ENCODE results near the gene CHI3L1.

Gene CHI3L1

DNA sequence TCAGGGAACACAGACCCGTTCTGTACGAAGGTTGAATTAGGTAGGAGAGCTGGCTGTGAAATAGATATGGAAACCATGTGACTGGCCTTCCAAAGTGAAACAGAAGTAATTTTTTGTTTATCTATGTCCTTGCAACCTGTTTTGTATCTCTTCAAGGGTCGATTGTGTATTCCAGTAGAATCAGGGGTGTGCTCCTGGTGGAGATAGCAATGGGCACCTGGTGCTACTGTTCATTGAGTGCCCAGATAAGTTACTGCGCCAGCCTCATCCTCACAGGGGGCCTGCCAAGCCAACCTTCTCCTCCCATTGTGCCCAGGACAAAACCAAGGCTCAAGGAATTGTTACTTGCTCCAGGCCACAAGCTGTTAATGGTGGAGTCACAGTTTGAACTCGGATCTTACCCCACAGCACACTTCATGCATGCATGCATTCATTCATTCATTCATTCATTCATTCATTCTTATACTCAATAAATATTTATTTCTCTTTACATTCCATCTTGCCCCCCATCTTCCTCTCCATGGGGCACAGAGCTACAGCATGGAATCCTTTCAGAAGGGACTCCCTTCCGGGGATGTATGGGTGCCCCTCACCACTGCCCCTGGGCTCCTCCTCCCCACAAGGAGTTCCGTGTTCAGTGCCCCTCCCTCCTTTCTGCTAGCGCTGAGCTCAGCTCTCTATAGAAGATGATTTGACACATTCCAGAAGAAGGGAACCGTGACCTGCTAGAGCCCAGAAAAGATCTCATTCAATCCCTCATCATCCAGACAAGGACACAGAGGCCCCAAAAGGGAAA lies 34.9 kb downstream of the CHI3L1 start:
- no peak for DNase-seq (ENCODE audit: low read depth)

DNA sequence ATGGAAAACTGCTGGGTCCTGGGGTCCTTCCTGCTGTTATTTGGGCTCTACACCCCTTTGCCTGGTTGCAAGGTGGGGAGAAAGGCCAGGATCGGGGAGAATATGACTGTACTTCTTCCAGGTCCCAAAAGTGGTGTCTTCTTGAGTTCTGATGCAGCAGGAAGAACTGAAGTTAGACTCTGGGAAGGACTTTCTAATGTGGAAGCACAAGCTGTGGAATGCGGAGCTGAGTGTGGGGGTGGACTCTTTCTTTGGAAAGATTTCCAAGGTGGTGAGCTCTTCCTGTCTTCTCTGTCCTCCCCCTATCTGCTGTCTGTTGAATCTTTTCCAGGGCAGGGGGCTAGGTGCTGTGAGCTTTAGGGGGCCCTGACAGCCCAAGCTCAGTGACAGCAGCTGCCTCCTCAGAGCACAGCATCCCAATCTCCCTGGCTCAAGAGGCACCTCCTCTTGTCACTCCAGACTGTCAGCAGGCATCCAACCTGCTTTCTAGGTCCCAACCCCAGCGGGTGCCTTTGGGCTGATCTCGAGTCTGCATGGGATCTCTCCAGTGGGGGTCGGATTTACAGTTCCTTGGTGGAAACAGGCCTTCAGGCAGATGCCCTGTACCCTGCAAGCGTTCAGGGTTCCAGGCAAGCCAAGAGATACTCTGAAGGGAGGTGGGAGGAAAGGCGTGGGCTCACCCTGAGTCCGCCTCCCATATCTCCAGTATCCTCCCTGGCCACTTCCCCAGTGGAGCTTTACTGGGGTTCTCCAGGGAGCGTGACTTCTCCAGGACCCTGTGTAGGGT lies 35.8 kb downstream of the CHI3L1 start:
- no peak for DNase-seq (ENCODE audit: low read depth)

DNA sequence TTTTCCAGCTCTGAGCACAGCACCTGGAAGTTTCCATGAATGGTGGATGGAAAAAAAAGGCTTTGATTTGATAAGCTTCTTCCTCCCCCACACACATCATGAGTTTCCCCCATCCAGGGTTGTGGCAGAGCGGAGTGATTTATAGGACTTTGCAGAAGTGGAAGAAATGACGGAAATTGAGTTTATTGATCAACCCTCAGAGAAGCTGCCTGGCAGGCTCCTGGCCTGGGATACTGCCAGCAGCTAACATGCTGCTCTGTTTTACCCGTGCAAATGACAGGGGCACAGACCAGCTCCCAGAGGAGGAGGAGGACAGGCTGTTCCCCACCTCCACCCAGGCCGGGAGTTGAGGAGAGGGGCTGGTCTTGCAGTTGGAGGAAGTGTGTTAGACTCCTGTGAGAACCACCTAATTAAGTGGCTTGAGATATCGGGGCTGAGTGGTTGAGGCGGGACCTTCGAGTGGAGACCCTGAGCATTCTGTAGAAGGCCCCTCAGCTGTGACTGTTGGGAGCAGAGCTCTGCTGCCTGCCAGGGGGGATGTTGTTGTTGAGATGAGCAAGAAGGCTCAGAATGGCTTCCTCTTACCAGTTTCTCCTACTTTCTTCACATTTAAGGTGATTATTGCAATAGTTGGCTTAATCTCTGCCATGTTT lies 37.2 kb downstream of the CHI3L1 start:
- no peak for DNase-seq (ENCODE audit: low read depth)

DNA sequence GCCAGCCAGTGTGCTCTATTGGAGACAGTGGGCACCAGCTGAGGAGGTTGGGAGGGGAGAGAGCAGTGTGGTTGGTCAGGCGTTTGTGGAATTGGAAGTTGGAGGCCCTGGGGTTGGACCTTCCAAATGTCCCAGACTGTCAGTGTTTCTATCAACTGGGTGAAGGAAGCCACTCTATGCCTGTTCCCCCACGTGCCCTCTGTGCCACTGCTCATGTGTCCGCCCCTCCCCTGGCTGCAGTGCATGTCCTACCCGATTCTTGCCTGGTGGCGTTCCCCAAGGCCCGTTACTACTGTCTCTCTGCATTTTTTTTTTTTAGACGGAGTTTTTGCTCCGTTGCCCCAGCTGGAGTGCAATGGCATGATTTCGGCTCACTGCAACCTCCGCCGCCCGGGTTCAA lies 37.9 kb downstream of the CHI3L1 start:
- no peak for DNase-seq (ENCODE audit: low read depth)

DNA sequence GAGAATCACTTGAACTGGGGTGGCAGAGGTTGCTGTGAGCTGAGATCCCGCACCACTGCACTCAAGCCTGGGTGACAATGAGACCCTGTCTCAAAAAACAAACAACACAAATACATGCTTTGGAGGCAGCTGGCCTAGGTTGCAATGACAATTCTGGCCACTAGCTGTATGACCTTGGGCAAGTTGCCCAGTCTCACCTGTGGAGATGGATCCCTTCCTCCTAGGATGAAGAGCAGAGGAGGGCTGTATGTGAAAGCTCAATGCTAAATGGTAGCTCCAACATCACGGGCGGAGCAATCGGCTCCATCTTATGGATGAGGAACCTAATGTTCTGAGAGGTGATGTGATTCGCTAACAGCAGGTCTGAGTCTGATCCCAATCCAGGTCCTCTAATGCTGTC lies 38.4 kb downstream of the CHI3L1 start:
- no peak for DNase-seq (ENCODE audit: low read depth)

DNA sequence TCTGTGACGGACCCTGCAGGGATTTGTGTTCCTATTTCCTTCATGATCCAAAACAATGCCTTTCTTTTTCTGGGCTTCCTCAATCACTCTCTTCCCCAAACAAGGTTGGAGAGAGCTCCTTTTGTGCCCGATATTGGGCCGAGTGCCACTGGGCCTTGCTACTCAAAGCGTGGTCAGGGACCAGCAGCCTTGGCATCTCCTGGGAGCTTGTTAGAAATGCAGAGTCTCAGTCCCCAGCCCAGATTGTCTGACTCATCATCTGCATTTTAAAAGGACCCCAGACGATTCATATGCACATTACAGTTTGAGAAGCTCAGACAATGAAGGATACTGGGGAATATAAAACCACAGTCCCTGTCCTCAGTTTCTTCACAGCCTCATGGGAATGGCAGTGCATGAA lies 39.1 kb downstream of the CHI3L1 start:
- DNase-seq (ENCODE audit: low read depth): no peak

DNA sequence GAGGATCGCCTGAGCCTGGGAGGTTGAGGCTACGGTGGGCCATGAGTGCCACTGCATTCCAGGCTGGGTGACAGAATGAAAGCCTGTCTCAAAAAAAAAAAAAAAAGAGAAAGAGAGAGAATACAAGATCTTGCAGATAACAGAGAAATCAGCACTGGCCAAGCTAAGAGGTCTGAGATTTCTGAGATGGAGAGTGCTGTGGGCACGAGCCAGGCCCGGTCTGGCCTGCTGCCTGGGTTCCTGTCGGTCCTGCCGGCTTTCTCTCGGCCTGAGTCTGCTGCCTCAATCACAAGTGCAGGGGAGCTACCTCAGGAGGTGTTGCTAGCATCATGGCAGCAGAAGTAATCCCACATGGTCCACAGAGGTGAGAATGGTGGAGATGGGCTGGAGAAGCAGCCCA lies 40.0 kb downstream of the CHI3L1 start:
- no peak for DNase-seq (ENCODE audit: low read depth)

DNA sequence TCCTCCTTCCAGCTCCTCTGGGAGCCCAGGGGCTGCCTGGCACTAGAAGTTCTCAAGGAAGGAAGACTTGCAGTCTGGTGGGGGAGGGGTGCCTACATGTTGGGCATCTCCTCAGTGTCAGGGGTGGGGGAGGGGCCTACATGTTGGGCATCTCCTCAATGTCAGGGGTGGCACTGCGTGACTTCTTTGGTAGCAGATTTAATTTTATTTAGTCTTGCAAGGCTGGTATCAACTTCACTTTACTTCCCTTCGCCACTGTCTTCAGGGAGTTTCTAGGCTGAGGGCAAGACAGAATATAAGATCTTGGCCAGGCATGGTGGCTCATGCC lies 40.5 kb downstream of the CHI3L1 start:
- no peak for DNase-seq (ENCODE audit: low read depth)

DNA sequence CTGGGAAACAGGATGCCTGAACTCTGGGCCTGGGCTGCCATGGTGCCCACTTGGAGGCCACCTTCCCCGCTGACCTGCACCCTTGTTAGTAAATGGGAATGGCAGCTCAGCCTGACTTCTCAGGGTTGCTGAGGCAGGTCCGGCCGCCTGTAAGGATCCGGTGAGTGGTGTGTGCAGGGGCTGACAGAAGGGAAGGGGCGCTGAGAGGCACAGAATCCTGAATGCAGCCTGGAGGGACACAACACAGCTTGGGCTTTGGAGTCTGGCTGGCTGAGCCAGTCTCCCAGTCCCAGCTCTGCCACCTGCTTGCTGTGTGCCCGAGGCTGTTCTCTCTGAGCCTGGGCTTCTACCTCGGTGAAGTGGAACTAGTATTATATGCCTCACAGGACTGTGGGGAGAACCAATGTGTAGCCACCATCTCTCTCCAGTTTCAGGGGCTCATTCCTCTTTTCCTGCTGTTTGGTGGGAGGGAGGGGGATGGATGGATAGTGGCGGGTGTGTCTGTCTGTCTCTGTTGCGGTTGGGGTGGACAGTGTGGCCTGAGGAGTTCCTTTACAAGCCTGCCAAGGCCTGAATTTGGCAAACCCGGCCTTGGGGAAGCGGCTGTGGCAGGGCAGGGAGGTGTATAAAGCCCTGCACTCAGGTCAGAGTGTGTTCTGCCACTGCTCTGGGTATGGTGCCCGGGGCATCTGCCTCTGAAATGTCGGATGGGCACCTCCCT lies 41.0 kb downstream of the CHI3L1 start:
- no peak for DNase-seq (ENCODE audit: low read depth)

DNA sequence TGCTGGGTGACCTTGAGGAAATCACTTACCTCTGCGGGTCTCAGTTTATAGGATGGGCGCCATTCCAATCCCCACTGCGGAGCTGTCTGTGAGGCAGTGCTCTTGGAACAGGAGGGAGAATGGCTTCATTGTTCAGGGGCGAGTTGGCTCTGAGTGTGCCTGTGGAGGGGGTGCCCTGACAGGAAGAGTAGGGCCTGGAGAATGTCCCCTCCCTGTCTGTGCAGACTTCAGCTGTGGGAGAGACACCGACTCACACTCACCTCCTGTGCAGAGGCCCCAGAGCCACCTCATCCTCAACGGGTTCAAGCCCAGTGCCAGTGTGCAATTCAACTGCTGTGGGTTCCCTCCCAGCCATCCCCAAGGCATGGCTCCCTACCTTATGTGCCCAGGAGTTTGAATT lies 41.8 kb downstream of the CHI3L1 start:
- no peak for DNase-seq (ENCODE audit: low read depth)

DNA sequence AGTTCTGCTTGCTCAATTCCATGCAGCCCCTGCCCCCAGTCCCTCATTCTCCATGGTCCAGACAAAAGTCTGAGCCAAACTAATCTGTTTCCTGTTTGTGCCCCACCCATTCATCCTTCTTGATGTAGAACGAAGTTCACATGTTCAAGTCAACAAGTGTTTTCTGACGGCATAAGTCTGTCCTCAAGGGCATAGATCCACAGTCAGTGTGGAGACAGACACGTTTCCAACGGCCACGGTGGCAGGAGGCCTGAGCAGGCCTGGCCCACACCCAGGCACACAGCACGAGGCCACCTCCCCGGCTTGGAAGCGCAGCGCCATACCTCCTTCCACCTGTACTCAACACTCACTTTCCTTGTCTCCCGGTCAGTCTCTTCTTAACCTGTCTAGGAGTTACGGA lies 42.9 kb downstream of the CHI3L1 start:
- DNase-seq (ENCODE audit: low read depth): no peak

DNA sequence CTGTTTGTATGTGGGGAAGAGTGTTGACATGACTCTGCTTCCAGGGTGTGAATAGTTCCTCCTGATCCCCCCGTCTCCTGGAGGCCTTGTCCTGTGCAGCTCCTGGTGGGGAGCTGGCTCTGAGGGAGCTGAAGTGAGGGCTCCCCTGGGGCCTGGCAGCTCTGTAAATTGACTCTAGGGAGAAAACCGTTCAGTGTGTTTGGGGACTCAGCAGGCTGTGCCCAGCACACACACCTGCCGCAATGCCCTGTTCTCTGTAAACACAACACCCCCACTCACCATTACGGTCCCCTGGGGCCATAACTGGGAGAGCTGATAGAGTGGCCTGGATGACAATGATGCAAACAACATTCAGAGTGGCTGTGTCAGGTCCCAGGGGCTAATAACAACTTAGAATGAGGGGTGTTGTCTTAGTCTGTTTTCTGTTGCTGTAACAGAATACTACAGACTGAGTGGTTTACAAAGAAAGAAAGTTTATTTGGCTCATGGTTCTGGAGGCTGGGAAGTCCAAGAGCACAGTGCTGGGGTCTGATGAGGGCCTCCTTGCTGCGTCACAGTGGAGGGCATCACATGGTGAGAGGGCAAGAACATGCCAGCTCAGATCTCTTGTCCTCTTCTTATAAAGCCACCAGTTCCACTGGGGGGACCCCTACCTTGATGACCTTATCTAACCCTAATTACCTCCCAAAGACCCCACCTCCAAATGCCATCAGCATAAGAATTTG lies 43.7 kb downstream of the CHI3L1 start:
- no peak for DNase-seq (ENCODE audit: low read depth)

DNA sequence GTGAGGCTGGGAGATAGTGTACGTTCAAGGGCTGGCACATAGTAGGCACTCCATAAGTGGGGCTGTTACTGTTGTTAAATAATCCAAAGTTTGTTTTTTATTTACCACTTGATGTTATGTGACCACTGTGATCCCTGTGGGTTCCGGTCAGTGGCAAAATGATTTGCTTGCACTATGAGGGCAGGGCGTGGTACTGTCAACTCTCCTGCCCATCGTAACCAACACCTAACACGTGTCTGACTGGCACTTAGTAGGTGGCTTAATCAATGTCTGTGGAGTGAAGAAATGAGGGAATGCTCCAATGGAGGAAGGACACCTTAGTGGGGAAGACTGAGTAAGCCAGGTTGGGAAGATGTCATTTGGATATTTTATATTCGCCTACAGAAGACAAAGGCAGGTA lies 44.4 kb downstream of the CHI3L1 start:
- DNase-seq (ENCODE audit: low read depth): no peak

DNA sequence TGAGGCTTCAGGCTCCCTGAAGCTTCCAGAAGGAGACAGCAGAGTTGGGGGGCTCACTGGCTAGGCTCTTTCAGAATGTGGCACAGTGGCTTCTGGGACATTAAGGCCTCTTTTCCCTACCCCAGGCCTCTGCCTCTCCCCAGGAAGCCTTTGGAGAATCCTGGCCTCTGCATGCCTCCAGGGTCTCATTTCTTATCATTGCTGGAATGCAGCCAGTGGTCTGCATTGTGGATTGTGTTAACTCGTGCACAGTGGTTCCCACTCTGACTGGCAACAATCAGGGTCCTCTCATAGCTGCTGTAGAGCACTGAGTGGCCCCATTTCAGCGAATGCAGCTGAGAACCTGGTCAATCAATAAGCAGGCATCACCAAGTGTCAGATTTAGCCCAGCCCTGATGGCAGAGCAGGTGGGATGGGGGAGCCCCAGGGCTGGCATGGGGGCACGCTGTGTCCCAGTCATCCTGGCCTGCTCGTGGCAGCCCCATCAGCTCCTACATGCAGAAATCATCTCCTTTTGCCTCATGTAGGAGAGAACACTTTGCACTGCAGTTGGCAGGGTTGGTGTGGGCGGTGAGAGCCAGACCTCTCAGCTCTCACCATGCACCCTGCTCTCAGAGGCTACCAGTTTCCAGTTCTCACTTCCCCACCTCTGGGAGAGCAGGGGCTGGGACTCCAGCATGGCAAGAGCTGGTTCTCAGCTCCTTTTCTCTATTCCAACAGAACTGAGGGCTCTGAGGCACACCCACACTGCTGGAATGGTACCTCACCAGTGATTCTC lies 45.6 kb downstream of the CHI3L1 start:
- no peak for DNase-seq (ENCODE audit: low read depth)

DNA sequence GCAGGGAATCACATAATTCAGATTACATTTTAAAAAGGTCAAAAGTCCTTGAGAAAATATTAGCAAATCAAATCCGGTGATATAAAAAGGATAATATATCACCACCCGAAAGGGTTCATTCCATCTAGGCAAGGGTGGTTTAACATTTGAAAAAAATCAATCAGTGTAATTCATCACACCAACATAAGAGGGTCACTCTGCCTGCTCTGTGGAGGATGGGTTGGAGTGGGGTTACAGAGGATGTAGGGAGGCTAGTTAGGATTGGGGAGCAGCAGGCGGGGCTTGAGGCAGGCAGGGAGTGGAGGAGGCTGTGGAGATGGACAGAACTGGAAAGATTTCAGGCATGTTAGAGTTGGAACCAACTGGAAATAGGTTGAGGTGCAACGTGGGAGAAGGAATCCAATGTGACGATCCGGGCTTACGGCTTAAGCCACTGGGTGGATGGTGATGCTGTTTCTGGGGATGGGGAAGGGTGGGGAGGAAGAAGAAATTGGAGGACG lies 46.5 kb downstream of the CHI3L1 start:
- no peak for DNase-seq (ENCODE audit: low read depth)

DNA sequence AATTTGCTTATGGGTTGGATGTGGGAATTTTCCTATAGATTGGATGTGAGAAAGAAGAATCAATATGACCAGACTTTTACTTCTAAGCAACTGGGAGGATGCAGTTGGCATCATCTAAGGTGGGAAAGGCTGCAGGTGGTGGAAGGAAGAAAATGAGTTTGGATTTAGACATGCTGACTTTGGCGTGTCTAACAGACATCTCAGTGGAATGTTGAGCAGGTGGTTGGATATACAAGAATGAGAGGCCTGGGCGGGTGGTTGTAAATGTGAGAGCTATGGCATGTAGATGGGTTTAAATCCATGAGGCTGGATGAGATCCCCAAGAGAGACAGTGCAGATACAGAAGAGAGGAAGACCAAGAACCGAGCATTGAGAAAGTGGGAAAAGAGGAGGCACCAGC lies 48.4 kb downstream of the CHI3L1 start:
- DNase-seq (ENCODE audit: low read depth): no peak

DNA sequence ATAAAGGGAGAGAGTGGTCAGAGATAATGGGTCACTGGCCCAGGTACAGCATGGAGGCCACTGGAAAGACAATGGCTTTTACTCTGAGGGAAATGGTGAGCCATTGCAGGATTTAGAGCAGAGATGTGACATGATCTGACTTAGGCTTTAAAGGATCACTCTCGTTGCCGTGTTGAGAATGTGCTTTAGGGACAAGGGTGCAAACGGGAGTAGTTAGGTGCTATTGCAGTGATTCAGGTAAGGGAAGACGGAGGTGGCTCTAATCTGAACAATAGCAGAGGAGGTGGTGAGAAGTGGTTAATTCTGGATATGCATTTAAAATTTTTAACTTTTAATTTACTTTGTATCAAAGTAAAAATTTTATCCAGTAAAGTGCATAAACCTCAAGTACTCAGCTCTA lies 49.2 kb downstream of the CHI3L1 start:
- DNase-seq (ENCODE audit: low read depth): no peak

DNA sequence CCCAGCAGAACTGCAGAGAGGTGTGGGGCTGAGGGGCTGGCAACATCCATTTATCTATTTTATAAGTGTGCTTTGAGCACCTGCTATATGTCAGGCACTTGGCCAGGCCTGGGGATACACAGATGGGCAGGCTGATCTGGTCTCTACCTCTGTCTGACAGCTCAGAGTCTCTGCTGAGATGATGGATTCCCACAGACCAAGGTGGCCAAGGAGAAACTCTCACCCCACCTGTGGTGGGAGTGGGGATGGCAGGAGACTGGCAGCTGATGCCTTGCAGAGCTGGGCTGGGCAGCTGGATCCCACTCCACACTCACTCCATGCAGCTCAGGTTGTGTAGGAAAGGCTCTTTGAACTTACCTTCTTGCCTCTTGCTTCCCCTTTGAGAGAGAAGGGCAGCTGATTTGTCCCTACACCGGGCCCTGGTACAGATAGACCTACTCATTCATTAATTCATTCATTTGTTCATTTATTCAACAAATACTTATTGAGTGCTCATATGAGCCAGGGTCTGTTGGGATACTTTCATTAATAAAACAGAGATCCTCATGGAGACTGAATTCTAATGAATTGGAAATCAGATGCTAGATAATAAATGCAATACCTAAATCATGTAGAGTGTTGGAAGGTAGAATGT lies 50.0 kb downstream of the CHI3L1 start:
- no peak for DNase-seq (ENCODE audit: low read depth)

DNA sequence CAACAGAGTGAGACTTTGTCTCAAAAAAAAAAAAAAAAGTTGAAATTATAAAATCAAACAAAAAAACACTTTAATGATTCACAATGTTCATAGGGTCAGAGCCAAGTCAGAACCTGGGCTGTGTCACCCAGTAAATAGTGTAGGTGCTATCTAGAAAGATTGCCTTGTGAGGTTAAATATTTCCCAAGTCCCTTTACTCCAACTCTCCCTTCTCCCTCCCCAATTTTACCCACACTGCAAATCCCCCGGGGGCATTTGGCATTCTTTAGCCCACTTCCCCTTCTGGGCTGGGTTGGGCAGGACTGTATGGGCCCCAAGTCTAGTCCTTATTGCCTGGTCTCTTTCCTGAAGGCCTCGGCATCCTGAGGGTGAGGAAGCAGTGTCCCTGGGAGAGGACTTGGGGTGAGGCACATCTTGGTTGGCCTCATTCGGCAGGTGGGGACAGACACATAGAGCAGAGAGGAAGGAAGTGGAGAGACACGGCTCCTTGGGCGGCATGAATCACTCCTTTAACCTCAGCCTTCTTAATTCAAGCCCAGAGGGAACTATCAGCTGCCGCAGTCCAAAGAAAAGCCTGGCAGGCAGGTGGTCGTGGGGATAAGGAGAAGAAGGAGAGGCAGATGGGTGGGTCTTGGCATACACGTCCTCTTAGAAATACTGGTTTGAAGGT lies 50.7 kb downstream of the CHI3L1 start:
- no peak for DNase-seq (ENCODE audit: low read depth)
